ENCODE measurements around the gene PHF2.

Gene PHF2

GRCh38 chr9:93679536-93680442 is 103.4 kb downstream of the PHF2 start:
- no peaks in the 10 kb centered on the region for H3K36me3 ChIP-seq (ENCODE audit: low read length)
- no peaks in the 10 kb centered on the region for H3F3A ChIP-seq (ENCODE audit: insufficient read depth)
- H3K27ac ChIP-seq (ENCODE audit: low read depth, low read length) = no peak overlapping the region
- no peaks in the 10 kb centered on the region for H3K9me3 ChIP-seq (ENCODE audit: insufficient read depth, low read length)
- no peaks in the 10 kb centered on the region for H3K9me2 ChIP-seq (replicated peaks; ENCODE audit: insufficient read depth, low read length)
- H3K4me3 ChIP-seq (ENCODE audit: insufficient read depth, low read length, poor library complexity, severe bottlenecking) = no peak overlapping the region
- no peaks in the 10 kb centered on the region for H3K27me3 ChIP-seq (ENCODE audit: low read length)
- no peak overlapping the region for H2AFZ ChIP-seq (ENCODE audit: low read depth, low read length, severe bottlenecking)
- no peak overlapping the region for H3K4me2 ChIP-seq (ENCODE audit: low read depth, low read length, poor library complexity, severe bottlenecking)
- no peaks in the 10 kb centered on the region for H4K20me1 ChIP-seq (ENCODE audit: low read depth, low read length)
- no peaks in the 10 kb centered on the region for H3K79me2 ChIP-seq (ENCODE audit: insufficient read depth, low read length)
- no peak for TF ChIP-seq EZH2phosphoT487 (conservative IDR thresholded peaks at IDR 0.05; ENCODE audit: low read length)
- TF ChIP-seq, protein P1, sequence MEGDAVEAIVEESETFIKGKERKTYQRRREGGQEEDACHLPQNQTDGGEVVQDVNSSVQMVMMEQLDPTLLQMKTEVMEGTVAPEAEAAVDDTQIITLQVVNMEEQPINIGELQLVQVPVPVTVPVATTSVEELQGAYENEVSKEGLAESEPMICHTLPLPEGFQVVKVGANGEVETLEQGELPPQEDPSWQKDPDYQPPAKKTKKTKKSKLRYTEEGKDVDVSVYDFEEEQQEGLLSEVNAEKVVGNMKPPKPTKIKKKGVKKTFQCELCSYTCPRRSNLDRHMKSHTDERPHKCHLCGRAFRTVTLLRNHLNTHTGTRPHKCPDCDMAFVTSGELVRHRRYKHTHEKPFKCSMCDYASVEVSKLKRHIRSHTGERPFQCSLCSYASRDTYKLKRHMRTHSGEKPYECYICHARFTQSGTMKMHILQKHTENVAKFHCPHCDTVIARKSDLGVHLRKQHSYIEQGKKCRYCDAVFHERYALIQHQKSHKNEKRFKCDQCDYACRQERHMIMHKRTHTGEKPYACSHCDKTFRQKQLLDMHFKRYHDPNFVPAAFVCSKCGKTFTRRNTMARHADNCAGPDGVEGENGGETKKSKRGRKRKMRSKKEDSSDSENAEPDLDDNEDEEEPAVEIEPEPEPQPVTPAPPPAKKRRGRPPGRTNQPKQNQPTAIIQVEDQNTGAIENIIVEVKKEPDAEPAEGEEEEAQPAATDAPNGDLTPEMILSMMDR (IDR thresholded peaks at IDR 0.05; ENCODE audit: insufficient read depth, low read length, poor library complexity, severe bottlenecking) = no peak
- no peak overlapping the region for H3K9ac ChIP-seq (ENCODE audit: low read length)

DNA sequence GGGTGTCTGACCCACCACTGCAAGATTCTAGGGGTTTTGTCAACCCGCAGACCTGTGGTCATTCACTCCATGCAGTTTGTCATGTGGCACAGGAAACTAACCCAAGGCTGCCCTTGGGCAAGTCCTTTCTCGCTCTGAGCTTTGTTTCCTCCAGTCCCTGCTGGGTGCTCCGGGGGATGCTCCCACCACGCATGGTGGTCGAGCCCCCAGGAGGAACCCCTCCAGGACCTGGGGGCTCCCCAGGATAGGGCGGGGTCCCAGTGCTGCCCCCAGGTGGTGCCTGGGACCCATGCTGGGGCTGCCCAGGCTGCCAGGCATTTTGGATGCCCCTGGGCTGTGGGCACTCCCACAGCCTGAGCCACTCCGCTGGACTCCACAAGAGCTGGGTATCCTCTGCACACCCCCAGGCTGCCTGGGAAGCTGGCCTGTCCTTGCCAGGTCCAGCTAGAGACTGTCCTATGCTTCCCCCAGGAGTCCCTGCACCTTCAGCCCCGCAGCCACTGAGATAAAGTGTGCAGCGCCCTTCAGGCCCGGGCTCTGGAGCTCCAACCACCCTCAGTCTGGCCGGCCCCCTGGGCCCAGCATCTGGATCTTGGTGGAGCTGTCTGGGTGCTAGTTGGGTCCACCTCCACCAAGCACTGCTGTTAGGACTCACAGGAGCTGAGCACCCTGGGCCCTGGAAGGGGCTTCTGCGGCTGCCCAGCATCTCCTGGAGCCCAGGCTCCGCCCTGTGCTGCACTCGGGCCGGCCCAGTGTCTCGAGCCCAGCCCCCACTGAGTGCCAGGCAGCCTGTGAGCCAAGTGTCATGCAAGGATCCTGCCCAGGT is 104.3 kb downstream of the PHF2 start:
- H3K36me3 ChIP-seq (ENCODE audit: low read length) = no peaks in the 10 kb centered on the region
- no peaks in the 10 kb centered on the region for H3K27me3 ChIP-seq (ENCODE audit: low read length)
- H3K9ac ChIP-seq (ENCODE audit: low read length) = no peak overlapping the region
- no peaks in the 10 kb centered on the region for H4K20me1 ChIP-seq (ENCODE audit: low read depth, low read length)
- TF ChIP-seq EZH2phosphoT487 (conservative IDR thresholded peaks at IDR 0.05; ENCODE audit: low read length) = no peak
- TF ChIP-seq, protein P1 (IDR thresholded peaks at IDR 0.05; ENCODE audit: insufficient read depth, low read length, poor library complexity, severe bottlenecking) = no peak
- no peaks in the 10 kb centered on the region for H3K9me2 ChIP-seq (replicated peaks; ENCODE audit: insufficient read depth, low read length)
- no peaks in the 10 kb centered on the region for H3F3A ChIP-seq (ENCODE audit: insufficient read depth)
- H3K79me2 ChIP-seq (ENCODE audit: insufficient read depth, low read length) = no peaks in the 10 kb centered on the region
- H2AFZ ChIP-seq (ENCODE audit: low read depth, low read length, severe bottlenecking) = no peak overlapping the region
- H3K4me2 ChIP-seq (ENCODE audit: low read depth, low read length, poor library complexity, severe bottlenecking) = no peak overlapping the region
- no peaks in the 10 kb centered on the region for H3K9me3 ChIP-seq (ENCODE audit: insufficient read depth, low read length)
- no peak overlapping the region for H3K27ac ChIP-seq (ENCODE audit: low read depth, low read length)
- H3K4me3 ChIP-seq (ENCODE audit: insufficient read depth, low read length, poor library complexity, severe bottlenecking) = no peak overlapping the region

DNA sequence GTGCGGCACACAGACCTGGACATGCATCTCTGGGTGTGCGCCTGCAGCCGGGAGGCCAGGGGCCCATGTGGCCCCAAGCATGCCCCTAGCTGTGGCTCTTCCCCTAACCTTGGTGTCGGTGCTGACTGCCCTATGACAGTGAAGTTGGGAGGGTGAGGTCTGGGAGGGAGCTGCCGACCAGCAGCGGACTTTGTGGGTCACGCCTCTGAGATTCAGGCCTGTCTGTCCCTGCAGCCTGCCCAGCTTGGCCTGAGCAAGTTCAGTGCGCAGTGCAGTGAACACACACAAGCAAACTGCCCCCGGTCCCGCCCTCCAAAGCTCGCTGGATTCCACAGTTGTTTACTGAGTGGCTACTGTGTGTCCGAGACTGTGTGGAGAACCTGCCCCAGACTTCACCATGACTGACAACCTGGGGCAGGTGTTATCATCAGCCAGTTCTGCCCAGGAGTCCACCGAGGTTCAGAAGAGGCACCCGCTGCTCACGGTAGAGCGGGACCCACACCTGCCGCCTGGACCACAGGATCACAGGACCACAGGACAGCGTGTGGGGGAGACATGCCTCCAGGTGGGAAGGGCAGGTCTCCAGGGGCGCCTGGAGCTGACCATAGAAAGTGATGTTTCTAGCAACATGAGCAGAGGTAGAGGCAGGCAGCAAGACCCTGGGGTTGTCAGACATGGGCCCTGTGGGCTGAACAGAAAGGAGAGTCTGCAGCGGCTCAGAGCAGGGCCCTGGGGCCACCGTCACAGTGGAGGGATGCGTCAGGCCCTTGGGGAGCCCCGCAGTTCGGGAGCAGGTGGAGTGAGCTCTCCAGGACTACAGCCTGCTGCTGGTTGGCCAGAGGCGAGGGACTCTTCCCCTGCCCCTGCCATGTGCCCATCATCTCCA is 105.1 kb downstream of the PHF2 start:
- no peak overlapping the region for H3K27ac ChIP-seq (ENCODE audit: low read depth, low read length)
- H4K20me1 ChIP-seq (ENCODE audit: low read depth, low read length) = no peaks in the 10 kb centered on the region
- no peaks in the 10 kb centered on the region for H3F3A ChIP-seq (ENCODE audit: insufficient read depth)
- TF ChIP-seq, protein P1 (IDR thresholded peaks at IDR 0.05; ENCODE audit: insufficient read depth, low read length, poor library complexity, severe bottlenecking) = no peak
- TF ChIP-seq EZH2phosphoT487 (conservative IDR thresholded peaks at IDR 0.05; ENCODE audit: low read length) = no peak
- no peaks in the 10 kb centered on the region for H3K9me3 ChIP-seq (ENCODE audit: insufficient read depth, low read length)
- no peaks in the 10 kb centered on the region for H3K36me3 ChIP-seq (ENCODE audit: low read length)
- H3K4me2 ChIP-seq (ENCODE audit: low read depth, low read length, poor library complexity, severe bottlenecking) = no peak overlapping the region
- no peak overlapping the region for H2AFZ ChIP-seq (ENCODE audit: low read depth, low read length, severe bottlenecking)
- no peaks in the 10 kb centered on the region for H3K9me2 ChIP-seq (replicated peaks; ENCODE audit: insufficient read depth, low read length)
- H3K27me3 ChIP-seq (ENCODE audit: low read length) = no peaks in the 10 kb centered on the region
- H3K9ac ChIP-seq (ENCODE audit: low read length) = no peak overlapping the region
- H3K4me3 ChIP-seq (ENCODE audit: insufficient read depth, low read length, poor library complexity, severe bottlenecking) = no peak overlapping the region
- H3K79me2 ChIP-seq (ENCODE audit: insufficient read depth, low read length) = no peaks in the 10 kb centered on the region

Measured in SU-DHL-6 (cell line).